OCI-LY7 (cell line): ENCODE measurements around the gene CNDP2.

Experiments used
- CTCF ChIP-seq: fragments of 200-600 bp; sonication (generic); conservative IDR thresholded peaks from 2 replicates; pipeline ENCODE4 v1.5.1; 2014; ENCODE audit warnings: mild to moderate bottlenecking, antibody characterized with exemption, low read length, moderate library complexity, mixed read lengths
- EZH2phosphoT487 ChIP-seq: fragments of 200-600 bp; sonication (generic); IDR thresholded peaks from 2 replicates; pipeline ENCODE4 v1.6.1; 2018; ENCODE audit warnings: low read depth, borderline replicate concordance, mild to moderate bottlenecking, mixed run types, antibody characterized with exemption, low read length, moderate library complexity, mixed read lengths

- no peak for TF ChIP-seq CTCF
- no peak for TF ChIP-seq EZH2phosphoT487
Measured at GRCh38 chr18:74570266-74570665, 74.1 kb downstream of the CNDP2 start.
